ENCODE measurements around the gene GAPDH. TPM values are rescaled to one million over a fixed set of nuclear protein-coding genes. Genes with fewer than 3 reads are reported as not detected.
"Not testable (repeated sequence)": the region's sequence is repeated elsewhere in the genome, so short reads cannot be mapped to it uniquely, and the experiment has no call there.

GAPDH gene
- total RNA-seq, 2 donors from 2014 or later, result 311 to 476 TPM

GRCh38 chr12:6493497-6494257 is 40.6 kb upstream of the GAPDH start, which contains the start of gene NCAPD2:
Gene NCAPD2, plus strand, starts transcription at chr12:6494102. Its CDS starts 997 bp downstream, at chr12:6495099.
- Histone ChIP-seq H3K4me1 (peaks cover 23% of the 10 kb centered on the region), H3K4me3 (peak within 1 kb of the TSS; percentile 24 to 71), H3K27ac (peak within 1 kb of the TSS; percentile 70 to 93 (median 90)), H3K27me3 (no peaks in the 10 kb centered on the region), H3K36me3 (replicated peaks in 1 of 2; ENCODE audit: insufficient read depth in 1 of 2, low read depth in 2 of 2) (no peaks in the 10 kb centered on the region), H3K9me3 (no peaks in the 10 kb centered on the region)
- DNase-seq (peak; percentile 90 to 95 (median 94)), ATAC-seq (peak; percentile 96)
- intact Hi-C loops (cut with DNase I), result no loop called here
- TF ChIP-seq, protein P1, sequence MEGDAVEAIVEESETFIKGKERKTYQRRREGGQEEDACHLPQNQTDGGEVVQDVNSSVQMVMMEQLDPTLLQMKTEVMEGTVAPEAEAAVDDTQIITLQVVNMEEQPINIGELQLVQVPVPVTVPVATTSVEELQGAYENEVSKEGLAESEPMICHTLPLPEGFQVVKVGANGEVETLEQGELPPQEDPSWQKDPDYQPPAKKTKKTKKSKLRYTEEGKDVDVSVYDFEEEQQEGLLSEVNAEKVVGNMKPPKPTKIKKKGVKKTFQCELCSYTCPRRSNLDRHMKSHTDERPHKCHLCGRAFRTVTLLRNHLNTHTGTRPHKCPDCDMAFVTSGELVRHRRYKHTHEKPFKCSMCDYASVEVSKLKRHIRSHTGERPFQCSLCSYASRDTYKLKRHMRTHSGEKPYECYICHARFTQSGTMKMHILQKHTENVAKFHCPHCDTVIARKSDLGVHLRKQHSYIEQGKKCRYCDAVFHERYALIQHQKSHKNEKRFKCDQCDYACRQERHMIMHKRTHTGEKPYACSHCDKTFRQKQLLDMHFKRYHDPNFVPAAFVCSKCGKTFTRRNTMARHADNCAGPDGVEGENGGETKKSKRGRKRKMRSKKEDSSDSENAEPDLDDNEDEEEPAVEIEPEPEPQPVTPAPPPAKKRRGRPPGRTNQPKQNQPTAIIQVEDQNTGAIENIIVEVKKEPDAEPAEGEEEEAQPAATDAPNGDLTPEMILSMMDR (IDR thresholded peaks at IDR 0.05), result peak in 4 of 7 experiments; percentile 40 to 59 (median 49)
- peak; percentile 2 to 32 (median 5) for TF ChIP-seq POLR2A (IDR thresholded peaks at IDR 0.05)
- 0% methylated on average over 16 to 49 of the region's 49 CpGs for WGBS, 2 donors

- TF ChIP-seq, protein P1 (IDR thresholded peaks at IDR 0.05), result no peak
- no peak for TF ChIP-seq POLR2A (IDR thresholded peaks at IDR 0.05)
- intact Hi-C loops (cut with DNase I), result no loop called here
- no peaks in the 10 kb centered on the region for H3K36me3 ChIP-seq (replicated peaks in 1 of 2; ENCODE audit: insufficient read depth in 1 of 2, low read depth in 2 of 2)
- ATAC-seq (no peak), DNase-seq (no peak)
- no peaks in the 10 kb centered on the region for H3K9me3 ChIP-seq
- WGBS, 2 donors, result 1% methylated on average over 14 of the region's 14 CpGs
- H3K27me3 ChIP-seq, result no peaks in the 10 kb centered on the region
- peak overlapping the region; percentile 1 to 71 for H3K4me3 ChIP-seq
- peak overlapping the region in 3 of 4 donors; percentile 70 to 93 (median 90) for H3K27ac ChIP-seq
- H3K4me1 ChIP-seq, result peaks cover 23% of the 10 kb centered on the region
These were observed 40.0 kb upstream of the GAPDH start for GRCh38 chr12:6494258-6494743.

DNA sequence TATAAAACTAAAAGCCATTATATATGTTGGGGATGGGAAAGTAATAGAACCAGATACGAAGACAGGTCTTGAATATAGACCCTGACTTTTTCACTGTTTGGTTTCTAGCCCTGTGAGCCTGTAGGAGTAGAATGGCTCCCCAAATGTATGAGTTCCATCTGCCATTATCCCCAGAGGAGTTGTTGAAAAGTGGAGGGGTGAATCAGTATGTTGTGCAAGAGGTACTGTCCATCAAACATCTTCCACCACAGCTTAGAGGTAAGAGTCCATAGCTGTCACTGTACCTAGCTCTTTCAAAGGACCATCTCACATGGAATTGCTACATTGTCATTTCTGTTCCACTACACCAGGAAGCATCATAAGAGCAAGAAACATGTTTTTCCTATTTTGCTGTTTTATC is 39.3 kb upstream of the GAPDH start:
- Histone ChIP-seq H3K4me1 (peaks cover 23% of the 10 kb centered on the region), H3K4me3 (no peak overlapping the region), H3K9me3 (no peaks in the 10 kb centered on the region), H3K36me3 (replicated peaks in 1 of 2; ENCODE audit: insufficient read depth in 1 of 2, low read depth in 2 of 2) (no peaks in the 10 kb centered on the region), H3K27me3 (no peaks in the 10 kb centered on the region), H3K27ac (no peak overlapping the region)
- 71 to 95% methylated on average over 1 of the region's 1 CpG for WGBS, 2 donors
- no peak for ATAC-seq
- no peak for DNase-seq
- TF ChIP-seq, protein P1 (IDR thresholded peaks at IDR 0.05), result no peak
- TF ChIP-seq POLR2A (IDR thresholded peaks at IDR 0.05), result no peak
- intact Hi-C loops (cut with DNase I), result no loop called here

GRCh38 chr12:6497291-6497690 is 37.0 kb upstream of the GAPDH start:
- H3K9me3 ChIP-seq; H3K27ac ChIP-seq; H3K4me3 ChIP-seq; H3K27me3 ChIP-seq; intact Hi-C loops (cut with DNase I); H3K36me3 ChIP-seq (replicated peaks in 1 of 2; ENCODE audit: insufficient read depth in 1 of 2, low read depth in 2 of 2); DNase-seq; ATAC-seq: not testable (repeated sequence)
- peaks cover 21% of the 10 kb centered on the region for H3K4me1 ChIP-seq
- 70 to 89% methylated on average over 3 of the region's 3 CpGs for WGBS, 2 donors

GRCh38 chr12:6500466-6500865 is 33.9 kb upstream of the GAPDH start:
- no peak for ATAC-seq
- intact Hi-C loops (cut with DNase I), result no loop called here
- Histone ChIP-seq H3K27ac (no peak overlapping the region), H3K4me1 (peaks cover 2% of the 10 kb centered on the region), H3K27me3 (no peaks in the 10 kb centered on the region), H3K4me3 (no peak overlapping the region), H3K36me3 (replicated peaks in 1 of 2; ENCODE audit: insufficient read depth in 1 of 2, low read depth in 2 of 2) (no peaks in the 10 kb centered on the region), H3K9me3 (no peaks in the 10 kb centered on the region)
- 92% methylated on average over 2 of the region's 2 CpGs for WGBS, 2 donors
- TF ChIP-seq, protein P1 (IDR thresholded peaks at IDR 0.05), result no peak
- no peak for TF ChIP-seq POLR2A (IDR thresholded peaks at IDR 0.05)
- DNase-seq, result no peak

All from body of pancreas (tissue), 4 donors.